ENCODE data around the gene ROBO4. TPM values are rescaled to one million over a fixed set of nuclear protein-coding genes. Genes with fewer than 3 reads are reported as not detected.

Gene ROBO4
- total and polyA plus RNA-seq, 4 experiments from 2014 or later, result not detected

DNA sequence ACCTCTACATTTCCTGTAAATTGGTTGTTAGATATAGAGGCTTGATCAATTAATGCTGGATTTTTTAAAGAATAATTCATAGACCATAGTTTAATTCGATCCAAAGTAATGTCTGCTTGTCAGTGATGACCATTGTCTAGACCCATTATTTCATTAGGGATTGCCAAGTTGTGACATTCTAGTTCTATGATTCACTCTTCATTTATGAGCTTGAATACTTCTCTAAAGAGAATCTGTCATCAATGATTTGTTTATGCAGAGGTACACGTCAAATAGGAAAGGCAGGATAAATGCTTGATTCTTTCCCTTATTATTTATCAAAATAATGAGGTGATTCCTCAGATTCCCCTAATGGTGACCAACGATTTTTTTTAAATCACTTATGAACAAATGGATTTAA, 56.5 kb downstream of the ROBO4 start:
- Mint-ChIP-seq H3K27me3 (peaks cover 67 to 81% of the 10 kb centered on the region in 2 donors), H3K4me3 (peak overlapping the region in 1 of 8 donors; percentile 55), H3K4me1 (peaks cover 8 to 27% (median 17%) of the 10 kb centered on the region in 4 donors), H3K9me3 (peaks cover 0 to 2% (median 0%) of the 10 kb centered on the region in 8 donors), H3K36me3 (no peaks in the 10 kb centered on the region), H3K27ac (no peak overlapping the region)
- intact Hi-C loops (cut with micrococcal nuclease), result no loop called here
- no peak for DNase-seq
- Histone ChIP-seq H3K27me3 (ENCODE audit: insufficient read depth, low read length) (peaks cover 66% of the 10 kb centered on the region), H3K4me1 (ENCODE audit: insufficient read depth, low read length) (peaks cover 13% of the 10 kb centered on the region), H3K4me3 (ENCODE audit: low read length in 2 of 2) (no peak overlapping the region), H3K27ac (ENCODE audit: low read depth, low read length) (no peak overlapping the region), H3K36me3 (ENCODE audit: insufficient read depth, low read length) (no peaks in the 10 kb centered on the region), H3K9me3 (ENCODE audit: control insufficient read depth in 1 of 2, low read length in 2 of 2) (no peaks in the 10 kb centered on the region)
- ChIA-PET POLR2A (ENCODE audit: partially characterized antibody) (no interaction called here), CTCF (ENCODE audit: partially characterized antibody) (interaction anchor here (1.1 to 1.4 kb wide), 2 partner anchors 25 to 172 kb away, joined by 4 to 5 read pairs; no protein-coding TSS in a partner anchor)

DNA sequence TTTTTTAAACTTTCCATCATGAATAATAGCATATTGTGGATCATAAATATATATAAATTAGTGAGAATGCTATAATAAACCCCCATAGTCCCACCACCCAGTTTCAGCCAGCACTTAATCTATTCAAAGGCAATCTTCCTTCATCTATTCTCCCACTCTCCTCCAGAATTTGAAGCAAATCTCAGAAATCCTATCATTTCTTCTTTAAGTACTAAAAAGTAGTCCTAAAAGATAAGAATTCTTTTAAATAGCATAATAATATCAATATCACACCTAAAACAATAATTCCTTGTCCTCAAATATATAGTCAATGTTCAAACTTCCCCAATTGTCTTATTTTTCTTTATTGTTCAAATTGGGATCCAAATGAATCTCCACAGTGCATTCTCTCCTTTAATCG, 57.0 kb downstream of the ROBO4 start:
- H3K36me3 ChIP-seq (ENCODE audit: insufficient read depth, low read length), result no peaks in the 10 kb centered on the region
- ChIA-PET CTCF (ENCODE audit: partially characterized antibody) (interaction anchor here (8.6 to 9.8 kb wide), 2 partner anchors 43 to 169 kb away, joined by 98 to 166 read pairs; partner anchors contain the start of genes MSANTD2, SIAE and SPA17), POLR2A (ENCODE audit: partially characterized antibody) (interaction anchor here (1.4 kb wide), 1 partner anchor 170 kb away, joined by 4 read pairs; no protein-coding TSS in a partner anchor)
- H3K36me3 Mint-ChIP-seq, result no peaks in the 10 kb centered on the region
- peaks cover 62 to 77% of the 10 kb centered on the region in 2 donors for H3K27me3 Mint-ChIP-seq
- no peak overlapping the region for H3K4me3 ChIP-seq (ENCODE audit: low read length in 2 of 2)
- H3K27me3 ChIP-seq (ENCODE audit: insufficient read depth, low read length), result peaks cover 66% of the 10 kb centered on the region
- no peak for DNase-seq
- H3K4me1 ChIP-seq (ENCODE audit: insufficient read depth, low read length), result peaks cover 15% of the 10 kb centered on the region
- intact Hi-C loops (cut with micrococcal nuclease), result no loop called here
- H3K27ac ChIP-seq (ENCODE audit: low read depth, low read length), result no peak overlapping the region
- H3K4me3 Mint-ChIP-seq, result peak overlapping the region in 1 of 8 donors; percentile 66
- peaks cover 8 to 28% (median 18%) of the 10 kb centered on the region in 4 donors for H3K4me1 Mint-ChIP-seq
- no peak overlapping the region for H3K27ac Mint-ChIP-seq
- H3K9me3 ChIP-seq (ENCODE audit: control insufficient read depth in 1 of 2, low read length in 2 of 2), result no peaks in the 10 kb centered on the region
- H3K9me3 Mint-ChIP-seq, result peaks cover 0 to 2% (median 0%) of the 10 kb centered on the region in 8 donors

DNA sequence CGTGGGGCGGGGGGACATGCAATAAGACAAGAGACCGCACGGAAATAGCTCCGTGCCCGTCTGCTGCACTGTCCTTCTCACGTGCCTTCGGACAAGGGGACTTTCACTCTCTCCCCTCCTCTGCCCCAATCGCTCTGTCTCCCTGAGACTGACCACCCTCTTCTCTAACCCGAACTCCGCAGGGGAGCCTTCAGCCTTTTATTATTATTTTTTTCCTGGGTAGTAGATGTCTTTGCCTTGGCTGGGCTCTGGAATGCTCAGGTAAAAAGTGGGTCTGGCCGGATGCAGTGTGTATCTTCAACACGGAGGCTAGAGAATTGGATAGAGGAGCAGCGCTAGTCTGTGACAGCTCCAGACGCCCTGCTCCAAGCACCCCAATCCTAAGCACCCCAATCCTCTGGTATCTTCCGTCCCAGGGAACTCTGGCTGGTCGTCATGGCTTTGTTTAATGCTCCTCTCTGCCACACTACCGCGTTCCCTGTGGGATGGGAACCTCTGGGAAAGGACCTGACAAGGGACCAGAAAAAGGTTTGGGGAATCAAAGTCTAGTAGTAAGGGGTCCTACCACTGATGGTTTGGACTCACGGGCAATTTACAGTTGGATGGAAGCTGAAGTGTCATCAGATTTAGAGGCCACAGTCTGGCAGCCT, 57.6 kb downstream of the ROBO4 start:
- H3K27ac Mint-ChIP-seq, result no peak overlapping the region

DNA sequence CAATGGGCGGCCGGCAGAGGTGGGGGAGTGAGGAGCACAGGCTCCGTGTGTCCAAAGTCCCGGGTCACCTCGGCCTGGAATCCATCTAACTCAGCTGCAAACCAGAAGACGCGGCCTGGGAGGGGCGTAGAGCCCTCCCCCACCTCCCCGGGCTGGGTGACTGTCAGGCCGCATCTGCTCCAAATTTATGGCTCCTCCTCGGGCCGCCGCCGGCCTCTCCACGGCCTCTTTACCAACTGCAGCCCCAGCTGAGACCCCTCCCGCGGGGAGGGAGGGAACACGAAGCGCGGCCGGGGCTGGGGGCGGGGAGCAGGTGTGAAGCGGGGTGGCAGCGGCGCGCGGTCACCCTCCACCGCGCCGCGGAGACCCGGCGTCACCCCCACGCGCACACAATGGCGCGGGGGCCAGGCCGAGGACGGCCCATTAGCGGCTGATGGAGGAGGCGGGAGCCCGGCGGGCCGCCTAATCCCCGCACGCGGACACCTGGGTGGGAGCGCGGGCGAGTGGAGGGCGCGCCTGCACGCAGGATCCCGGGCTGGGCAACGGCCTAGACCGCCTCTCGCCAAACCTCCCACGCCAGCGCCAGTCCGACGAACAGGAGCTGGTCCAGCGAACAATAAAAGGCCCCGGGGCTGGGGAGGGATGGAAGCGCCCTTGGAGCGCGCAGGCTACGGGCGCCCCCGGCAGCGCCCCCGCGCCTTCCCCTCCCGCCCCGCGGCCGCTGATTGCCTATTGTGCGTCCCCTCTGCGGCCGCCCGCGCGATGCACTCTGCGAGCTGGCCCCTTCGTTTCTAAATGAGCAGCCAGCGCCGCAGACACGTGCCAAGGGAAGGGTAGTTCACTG, 58.3 kb downstream of the ROBO4 start:
- peaks cover 8 to 25% (median 17%) of the 10 kb centered on the region in 4 donors for H3K4me1 Mint-ChIP-seq
- POLR2A ChIA-PET (ENCODE audit: partially characterized antibody), result interaction anchor here (1.4 kb wide), 1 partner anchor 169 kb away, joined by 4 read pairs; no protein-coding TSS in a partner anchor

More for the DNA sequence above, 57.6 kb downstream of the ROBO4 start:
- peaks cover 8 to 28% (median 18%) of the 10 kb centered on the region in 4 donors for H3K4me1 Mint-ChIP-seq
- H3K36me3 Mint-ChIP-seq, result no peaks in the 10 kb centered on the region
- ChIA-PET CTCF (ENCODE audit: partially characterized antibody) (interaction anchor here (1.2 to 9.8 kb wide), 3 partner anchors 26 to 169 kb away, joined by 4 to 166 read pairs (median 98); partner anchors contain the start of genes MSANTD2, SIAE and SPA17), POLR2A (ENCODE audit: partially characterized antibody) (interaction anchor here (1.4 kb wide), 1 partner anchor 169 kb away, joined by 4 read pairs; no protein-coding TSS in a partner anchor)
- H3K9me3 Mint-ChIP-seq, result no peaks in the 10 kb centered on the region
- peaks cover 57 to 75% of the 10 kb centered on the region in 2 donors for H3K27me3 Mint-ChIP-seq
- Histone ChIP-seq H3K27me3 (ENCODE audit: insufficient read depth, low read length) (peaks cover 60% of the 10 kb centered on the region), H3K9me3 (ENCODE audit: control insufficient read depth in 1 of 2, low read length in 2 of 2) (no peaks in the 10 kb centered on the region), H3K36me3 (ENCODE audit: insufficient read depth, low read length) (no peaks in the 10 kb centered on the region), H3K27ac (ENCODE audit: low read depth, low read length) (no peak overlapping the region), H3K4me1 (ENCODE audit: insufficient read depth, low read length) (peaks cover 15% of the 10 kb centered on the region), H3K4me3 (ENCODE audit: low read length in 2 of 2) (no peak overlapping the region)
- intact Hi-C loops (cut with micrococcal nuclease), result no loop called here
- H3K4me3 Mint-ChIP-seq, result peak overlapping the region; percentile 45 to 68 (median 59)
- no peak for DNase-seq

DNA sequence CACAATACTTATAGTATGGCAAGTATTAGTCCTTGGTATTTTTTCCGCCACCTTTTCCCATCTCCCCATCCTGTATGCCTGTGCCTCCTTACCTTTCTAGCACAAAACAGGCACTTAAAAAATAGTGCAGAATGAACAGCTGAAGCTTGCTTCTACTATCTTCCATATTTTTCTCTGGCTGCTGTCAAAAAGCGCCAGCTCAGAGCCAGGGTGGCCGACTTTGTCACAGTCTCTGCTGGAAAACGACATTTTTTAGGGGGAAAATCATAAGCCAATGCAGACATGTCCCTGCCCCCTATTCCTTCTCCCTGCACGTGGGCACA, 58.9 kb downstream of the ROBO4 start:
- Mint-ChIP-seq H3K4me3 (peak overlapping the region in 4 of 8 donors; percentile 10 to 56 (median 32)), H3K27ac (no peak overlapping the region), H3K27me3 (peaks cover 50 to 71% of the 10 kb centered on the region in 2 donors), H3K9me3 (no peaks in the 10 kb centered on the region), H3K36me3 (no peaks in the 10 kb centered on the region), H3K4me1 (peaks cover 8 to 25% (median 17%) of the 10 kb centered on the region in 4 donors)
- intact Hi-C loops (cut with micrococcal nuclease), result no loop called here
- ChIA-PET CTCF (ENCODE audit: partially characterized antibody) (interaction anchor here (1.1 to 9.8 kb wide), 9 partner anchors 10 to 195 kb away, joined by 3 to 166 read pairs (median 16); partner anchors contain the start of genes ESAM, MSANTD2, ROBO3 and SIAE), POLR2A (ENCODE audit: partially characterized antibody) (interaction anchor here (1.5 kb wide), 1 partner anchor 165 kb away, joined by 3 read pairs; the partner anchor contains the start of genes SIAE and SPA17)
- Histone ChIP-seq H3K4me3 (ENCODE audit: low read length in 2 of 2) (no peak overlapping the region), H3K27ac (ENCODE audit: low read depth, low read length) (no peak overlapping the region), H3K4me1 (ENCODE audit: insufficient read depth, low read length) (peaks cover 10% of the 10 kb centered on the region), H3K27me3 (ENCODE audit: insufficient read depth, low read length) (peaks cover 53% of the 10 kb centered on the region), H3K36me3 (ENCODE audit: insufficient read depth, low read length) (no peaks in the 10 kb centered on the region), H3K9me3 (ENCODE audit: control insufficient read depth in 1 of 2, low read length in 2 of 2) (no peaks in the 10 kb centered on the region)
- DNase-seq, result no peak

More for the DNA sequence above, 58.3 kb downstream of the ROBO4 start:
- Mint-ChIP-seq H3K36me3 (no peaks in the 10 kb centered on the region), H3K4me3 (peak overlapping the region in 7 of 8 donors; percentile 10 to 68 (median 53)), H3K27me3 (peaks cover 50 to 69% of the 10 kb centered on the region in 2 donors), H3K9me3 (no peaks in the 10 kb centered on the region), H3K27ac (no peak overlapping the region)
- intact Hi-C loops (cut with micrococcal nuclease), result no loop called here
- CTCF ChIA-PET (ENCODE audit: partially characterized antibody), result interaction anchor here (1.2 to 9.8 kb wide), 7 partner anchors 26 to 195 kb away, joined by 4 to 166 read pairs (median 21); partner anchors contain the start of genes ESAM, MSANTD2, ROBO3 and SIAE
- no peak overlapping the region for H3K4me3 ChIP-seq (ENCODE audit: low read length in 2 of 2)
- no peak for DNase-seq
- no peaks in the 10 kb centered on the region for H3K36me3 ChIP-seq (ENCODE audit: insufficient read depth, low read length)
- peaks cover 53% of the 10 kb centered on the region for H3K27me3 ChIP-seq (ENCODE audit: insufficient read depth, low read length)
- no peak overlapping the region for H3K27ac ChIP-seq (ENCODE audit: low read depth, low read length)
- no peaks in the 10 kb centered on the region for H3K9me3 ChIP-seq (ENCODE audit: control insufficient read depth in 1 of 2, low read length in 2 of 2)
- H3K4me1 ChIP-seq (ENCODE audit: insufficient read depth, low read length), result peaks cover 10% of the 10 kb centered on the region

DNA sequence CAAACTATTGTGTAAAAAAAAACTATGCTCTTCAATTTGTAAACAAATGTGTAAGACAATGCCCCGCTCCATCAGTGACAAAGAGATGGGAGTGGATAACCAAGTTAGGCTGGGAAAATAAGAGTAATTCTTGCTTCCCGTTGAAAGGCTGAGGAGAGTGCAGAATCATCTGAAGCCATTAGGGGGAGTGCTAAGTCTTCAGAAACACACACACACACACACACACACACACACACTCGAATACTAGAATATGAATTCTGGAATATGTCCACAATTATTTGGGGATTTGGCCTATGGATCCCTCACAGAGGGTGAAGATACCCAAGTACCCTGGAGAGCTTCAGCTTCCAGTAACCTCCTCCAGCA, 60.2 kb downstream of the ROBO4 start:
- Mint-ChIP-seq H3K36me3 (no peaks in the 10 kb centered on the region), H3K9me3 (no peaks in the 10 kb centered on the region), H3K4me1 (peaks cover 8 to 21% (median 14%) of the 10 kb centered on the region in 4 donors), H3K27me3 (peaks cover 43 to 70% of the 10 kb centered on the region in 2 donors), H3K4me3 (peak overlapping the region in 1 of 8 donors; percentile 84), H3K27ac (peak overlapping the region in 1 of 7 donors; percentile 74)
- peaks cover 10% of the 10 kb centered on the region for H3K4me1 ChIP-seq (ENCODE audit: insufficient read depth, low read length)
- ChIA-PET CTCF (ENCODE audit: partially characterized antibody) (interaction anchor here (0.6 to 9.8 kb wide), 26 partner anchors 8 to 197 kb away, joined by 3 to 166 read pairs (median 4); partner anchors contain the start of genes ESAM, MSANTD2, ROBO3 and SIAE), POLR2A (ENCODE audit: partially characterized antibody) (interaction anchor here (1.5 to 1.9 kb wide), 5 partner anchors 38 to 167 kb away, joined by 3 to 5 read pairs (median 5); partner anchors contain the start of genes MSANTD2, SIAE and SPA17)
- H3K4me3 ChIP-seq (ENCODE audit: low read length in 2 of 2), result no peak overlapping the region
- H3K9me3 ChIP-seq (ENCODE audit: control insufficient read depth in 1 of 2, low read length in 2 of 2), result no peaks in the 10 kb centered on the region
- DNase-seq, result peak in 1 of 5 donors; percentile 10
- peaks cover 41% of the 10 kb centered on the region for H3K27me3 ChIP-seq (ENCODE audit: insufficient read depth, low read length)
- H3K27ac ChIP-seq (ENCODE audit: low read depth, low read length), result no peak overlapping the region
- intact Hi-C loops (cut with micrococcal nuclease), result loop anchor here (1.0 to 2.0 kb wide), 5 partner anchors 37 to 193 kb away; partner anchors contain the start of gene MSANTD2
- no peaks in the 10 kb centered on the region for H3K36me3 ChIP-seq (ENCODE audit: insufficient read depth, low read length)

Data from CD4-positive, alpha-beta memory T cell (primary cell).